HG02623 (cell line): ENCODE results near the gene TRAF3IP3.
"Not testable (repeated sequence)": the region's sequence is repeated elsewhere in the genome, so short reads cannot be mapped to it uniquely, and the experiment has no call there.

ENCODE experiments used
- ATAC-seq: cut with Tn5 transposase; IDR thresholded peaks from one replicate; pipeline ENCODE4 v1.9.1; 2021; ENCODE audit warnings: moderate library complexity; ENCODE audit not compliant: unreplicated experiment

TRAF3IP3 gene

DNA sequence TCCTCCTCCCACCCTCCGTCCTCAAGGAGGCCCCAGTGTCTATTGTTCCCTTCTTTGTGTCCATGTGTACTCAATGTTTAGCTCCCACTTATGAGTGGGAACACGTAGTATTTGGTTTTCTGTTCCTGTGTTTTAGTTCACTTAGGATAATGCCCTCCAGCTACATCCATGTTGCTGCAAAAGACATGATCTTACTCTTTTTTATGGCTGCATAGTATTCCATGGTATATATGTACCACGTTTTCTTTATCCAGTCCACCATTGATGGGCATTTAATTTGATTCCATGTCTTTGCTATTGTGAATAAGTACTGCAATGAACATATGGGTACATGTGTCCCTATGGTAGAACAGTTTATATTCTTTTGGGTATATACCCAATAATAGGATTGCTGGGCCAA, 37.9 kb downstream of the TRAF3IP3 start:
- not testable (repeated sequence) for ATAC-seq

DNA sequence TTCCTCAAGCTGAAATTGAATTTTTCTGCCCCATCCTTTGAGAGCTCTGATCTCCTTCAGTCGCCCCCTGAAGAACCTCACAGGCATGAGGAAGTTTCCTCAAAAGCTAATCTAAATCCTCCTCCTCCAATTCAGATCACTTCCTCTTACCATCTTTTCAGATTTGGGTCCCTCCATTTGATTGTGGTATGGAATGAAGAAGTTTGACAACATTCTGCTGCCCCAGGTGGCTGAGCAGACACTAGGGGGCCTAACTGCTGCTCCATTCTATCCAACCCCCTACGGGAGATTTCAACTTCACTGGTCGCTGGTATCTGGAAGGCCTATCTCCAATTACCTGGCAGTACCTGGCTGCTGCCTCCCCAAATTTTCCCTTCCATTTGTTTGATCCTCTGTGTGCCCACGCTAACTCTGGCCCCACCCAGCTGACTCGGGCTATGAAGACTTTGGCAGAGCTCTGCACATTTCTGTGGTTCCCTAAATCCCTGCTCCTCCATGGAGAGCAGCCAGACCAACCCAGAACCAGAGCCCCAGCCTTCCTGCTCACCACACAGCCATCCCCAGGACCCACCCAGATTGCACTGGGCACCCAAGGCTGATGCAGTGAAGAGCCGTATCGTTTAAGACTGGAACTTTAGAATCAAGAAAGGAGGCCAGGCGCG, 42.3 kb downstream of the TRAF3IP3 start:
- ATAC-seq: no peak

DNA sequence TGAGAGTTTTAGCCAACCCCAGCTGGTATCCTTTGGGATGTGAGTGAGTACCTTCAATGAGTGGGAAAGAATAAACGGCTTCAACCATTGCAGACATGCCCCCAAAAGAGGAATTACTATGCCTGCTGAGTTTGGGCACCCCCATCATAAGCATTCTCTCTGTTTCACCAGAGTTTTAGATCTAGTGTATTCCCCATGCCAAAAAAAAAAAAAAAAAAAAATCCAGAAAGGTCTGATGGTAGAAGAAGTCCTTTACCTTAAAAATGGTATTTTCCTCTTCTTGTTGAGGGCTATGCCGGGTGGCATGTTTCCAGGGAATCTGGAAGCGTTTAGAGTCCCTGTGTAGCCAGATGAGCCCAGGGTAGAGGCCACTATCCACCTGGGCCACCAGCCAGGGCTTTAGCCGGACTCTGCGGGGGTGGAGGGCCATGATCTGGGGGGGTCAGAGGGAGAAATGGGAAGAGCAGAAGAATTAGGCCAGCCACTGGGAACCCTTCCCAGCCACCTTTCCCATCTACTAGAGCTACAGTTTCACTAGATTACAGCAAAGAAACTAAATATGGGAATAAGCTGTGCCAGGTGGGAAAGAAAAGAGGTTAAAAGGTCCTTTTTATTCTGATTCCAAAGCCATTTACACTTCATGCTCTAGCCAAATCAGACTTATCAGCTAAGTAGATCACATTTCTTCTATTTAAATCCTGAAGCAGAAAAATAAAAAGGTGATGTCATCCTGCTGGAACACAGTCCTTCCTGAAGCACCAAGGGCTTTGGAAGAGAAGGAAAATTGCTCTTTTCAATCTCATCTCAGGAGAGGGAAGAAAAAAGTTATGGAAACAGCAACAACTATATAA, 45.4 kb downstream of the TRAF3IP3 start:
- ATAC-seq: no peak

GRCh38 chr1:209802117-209802779, 46.4 kb downstream of the TRAF3IP3 start:
- no peak for ATAC-seq

- ATAC-seq: no peak
Measured at GRCh38 chr1:209802780-209803152, 46.9 kb downstream of the TRAF3IP3 start.

- ATAC-seq: no peak
Measured at GRCh38 chr1:209803568-209803967, 47.7 kb downstream of the TRAF3IP3 start.

- ATAC-seq: no peak
Measured at GRCh38 chr1:209805341-209805781, 49.5 kb downstream of the TRAF3IP3 start.

- peak; percentile 92 for ATAC-seq
Measured at GRCh38 chr1:209805875-209806760, 50.3 kb downstream of the TRAF3IP3 start, which contains the start of gene IRF6. Gene IRF6, minus strand, starts transcription at chr1:209806142. Its CDS starts 4,729 bp downstream, at chr1:209801413.

DNA sequence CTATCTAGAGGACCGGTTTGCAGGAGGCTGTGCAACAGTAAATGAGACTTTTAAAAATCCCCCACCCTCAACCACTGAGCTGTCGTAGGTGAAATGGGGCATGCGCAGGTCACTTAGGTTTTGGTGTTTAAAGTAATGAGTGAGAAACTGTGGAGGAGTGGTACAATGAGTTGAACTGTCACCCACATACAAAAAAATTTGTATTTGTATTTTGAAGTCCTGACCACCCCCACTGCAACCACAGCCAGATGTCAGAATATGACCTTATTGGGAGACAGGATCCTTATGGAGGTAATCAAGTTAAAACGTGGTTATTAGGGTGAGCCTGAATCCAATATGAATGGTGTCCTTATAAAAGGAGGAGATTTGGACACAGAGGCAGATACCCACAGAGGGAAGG, 51.7 kb downstream of the TRAF3IP3 start:
- ATAC-seq: no peak

GRCh38 chr1:209808059-209808581, 52.3 kb downstream of the TRAF3IP3 start:
- ATAC-seq: no peak

DNA sequence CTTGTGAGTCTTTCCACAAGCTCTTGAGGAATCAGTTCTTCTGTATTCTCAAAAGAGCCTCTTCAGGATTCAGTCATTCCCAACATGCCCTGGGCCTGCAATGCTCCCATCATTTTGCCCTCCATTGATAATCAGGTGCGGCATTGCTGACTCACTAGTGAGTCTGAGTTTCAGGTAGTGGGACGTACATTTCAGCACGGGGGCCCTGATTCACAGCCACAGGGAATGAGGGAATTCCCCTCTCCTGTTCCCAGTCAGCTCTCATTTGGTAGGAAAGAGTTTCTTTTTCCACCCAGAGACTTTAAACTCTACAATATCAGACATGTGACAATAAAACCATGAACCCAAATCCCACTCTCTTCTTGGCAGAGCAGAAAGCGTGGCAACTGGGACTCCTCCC, 53.8 kb downstream of the TRAF3IP3 start:
- ATAC-seq: no peak

- ATAC-seq: no peak
Measured at GRCh38 chr1:209810783-209811182, 54.9 kb downstream of the TRAF3IP3 start.

GRCh38 chr1:209813902-209814301, 58.0 kb downstream of the TRAF3IP3 start:
- ATAC-seq: no peak

DNA sequence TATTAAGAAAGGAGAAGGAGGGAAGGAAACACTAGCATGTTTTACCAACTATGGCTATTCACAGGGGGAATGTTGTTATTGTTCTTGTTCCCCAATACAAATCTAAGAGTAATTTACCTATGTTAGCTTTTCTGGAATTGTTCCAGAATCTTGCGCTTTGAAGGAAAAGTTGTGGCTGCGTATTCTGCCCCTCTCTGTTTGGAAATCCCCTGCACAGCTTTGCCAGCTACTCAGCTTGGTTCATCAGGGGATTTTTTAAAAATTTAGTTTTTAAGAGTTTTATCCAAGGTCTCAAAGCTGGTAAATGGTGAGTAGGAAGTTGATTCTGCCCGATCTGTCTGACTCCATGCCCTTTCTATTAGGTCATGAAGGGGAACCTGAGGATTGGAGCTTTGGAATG, 59.6 kb downstream of the TRAF3IP3 start:
- ATAC-seq: no peak

DNA sequence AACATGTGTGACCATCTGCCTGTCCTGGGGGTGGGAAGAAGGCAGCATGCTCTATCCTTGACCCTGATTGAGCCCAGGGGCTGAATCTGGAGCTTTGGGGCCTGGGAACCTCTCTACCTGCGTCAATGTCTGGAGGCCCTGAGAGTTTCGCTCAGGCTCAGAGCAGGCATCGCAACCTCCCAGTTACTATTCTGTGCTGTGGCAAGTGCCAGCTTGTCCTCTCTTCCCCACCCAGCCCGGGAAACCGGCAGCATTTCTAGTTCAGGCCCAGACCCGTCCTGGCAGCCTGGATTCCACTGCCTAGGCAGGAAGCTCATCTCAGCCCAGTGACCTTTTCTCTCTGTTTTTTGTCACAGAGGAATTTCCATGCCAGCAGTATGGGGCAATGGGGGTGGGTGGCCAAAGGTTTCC, 60.1 kb downstream of the TRAF3IP3 start:
- ATAC-seq: no peak

DNA sequence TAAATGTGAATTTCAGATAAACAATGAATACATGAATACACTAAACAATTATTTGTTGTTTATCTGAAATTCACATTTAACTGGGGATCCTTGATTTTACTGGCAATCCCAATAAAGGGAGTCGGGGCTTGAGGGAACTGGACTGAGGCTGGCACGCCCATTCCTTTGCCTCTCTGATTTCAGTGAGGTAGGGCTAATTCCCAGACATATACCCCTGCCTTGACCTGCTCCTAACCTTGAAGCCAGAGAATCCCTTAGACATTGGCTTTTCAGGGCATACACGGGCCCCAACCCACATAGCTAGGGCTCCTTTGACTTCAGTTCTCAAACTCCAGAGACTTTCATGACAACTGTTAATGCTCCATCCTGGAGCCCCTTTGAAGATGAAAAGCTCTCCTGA, 61.1 kb downstream of the TRAF3IP3 start:
- no peak for ATAC-seq

DNA sequence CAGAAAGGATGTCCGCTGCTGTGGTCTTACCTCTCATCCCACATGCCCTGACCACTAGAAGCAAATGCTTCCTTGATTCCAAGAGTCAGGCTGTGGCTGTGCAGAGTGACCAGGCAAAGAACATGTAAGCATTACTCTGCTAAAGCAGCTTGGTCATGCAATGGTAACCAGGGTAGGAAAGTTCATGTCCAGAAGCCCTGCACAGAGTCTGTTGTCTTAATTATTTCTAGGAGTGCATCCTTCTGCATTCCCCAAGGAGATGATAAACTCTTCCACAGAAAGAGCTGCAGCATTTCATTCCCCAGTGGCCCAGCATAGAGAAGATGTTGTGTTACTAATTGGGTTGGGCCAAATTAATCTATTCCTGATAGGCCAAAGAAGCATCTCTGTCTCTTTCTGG, 61.8 kb downstream of the TRAF3IP3 start:
- ATAC-seq: no peak

- no peak for ATAC-seq
Measured at GRCh38 chr1:209819058-209819457, 63.2 kb downstream of the TRAF3IP3 start.

GRCh38 chr1:209820986-209821385, 65.1 kb downstream of the TRAF3IP3 start:
- ATAC-seq: no peak

GRCh38 chr1:209822706-209823105, 66.9 kb downstream of the TRAF3IP3 start:
- no peak for ATAC-seq
